GM18909 (cell line): ENCODE results near the gene IFNW1.
"Not testable (repeated sequence)": the region's sequence is repeated elsewhere in the genome, so short reads cannot be mapped to it uniquely, and the experiment has no call there.

Experiments used
- ATAC-seq: cut with Tn5 transposase; IDR thresholded peaks from one replicate; pipeline ENCODE4 v1.9.1; 2021; ENCODE audit warnings: mild to moderate bottlenecking; ENCODE audit not compliant: unreplicated experiment, poor library complexity

IFNW1 gene

GRCh38 chr9:21141427-21141882 is at the start of gene IFNW1:
Gene IFNW1 (minus strand): TSS chr9:21141832. CDS start chr9:21141570, 262 bp downstream.
- peak; percentile 75 for ATAC-seq

GRCh38 chr9:21187487-21187886 is 45.9 kb upstream of the IFNW1 start, which contains the start of gene IFNA4:
Gene IFNA4 (minus strand): TSS chr9:21187587. CDS start chr9:21187531, 56 bp downstream.
- ATAC-seq = not testable (repeated sequence)

- ATAC-seq = peak; percentile 97
Observed at GRCh38 chr9:21182810-21183736, 41.4 kb upstream of the IFNW1 start.

GRCh38 chr9:21174671-21175070 is 33.0 kb upstream of the IFNW1 start:
- ATAC-seq = no peak

- ATAC-seq = no peak
Observed at GRCh38 chr9:21172156-21172555, 30.5 kb upstream of the IFNW1 start.

DNA sequence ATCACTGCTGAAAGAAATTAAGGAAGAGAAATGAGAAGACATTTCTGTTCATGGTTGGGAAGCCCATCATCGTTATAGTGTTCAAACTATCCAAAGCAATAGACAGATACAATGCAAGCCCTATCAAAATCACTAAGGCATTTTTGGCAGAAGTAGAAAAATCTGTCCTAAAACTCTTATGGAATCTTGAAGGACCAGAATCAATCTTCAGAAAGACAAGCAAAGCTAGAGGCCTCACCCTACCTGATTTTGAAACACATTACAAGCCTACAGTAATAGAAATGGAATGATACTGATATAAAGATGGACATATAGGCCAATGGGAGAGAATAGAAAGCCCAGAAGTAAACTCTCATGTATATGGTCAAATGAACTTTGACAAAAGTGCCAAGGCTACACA is 29.7 kb upstream of the IFNW1 start:
- ATAC-seq = no peak

- ATAC-seq = not testable (repeated sequence)
Observed at GRCh38 chr9:21166560-21166959, 24.9 kb upstream of the IFNW1 start, which contains the start of gene IFNA21. Gene IFNA21 (minus strand): TSS chr9:21166660. CDS start chr9:21166612, 48 bp downstream.

GRCh38 chr9:21165516-21165915 is 23.9 kb upstream of the IFNW1 start:
- no peak for ATAC-seq

DNA sequence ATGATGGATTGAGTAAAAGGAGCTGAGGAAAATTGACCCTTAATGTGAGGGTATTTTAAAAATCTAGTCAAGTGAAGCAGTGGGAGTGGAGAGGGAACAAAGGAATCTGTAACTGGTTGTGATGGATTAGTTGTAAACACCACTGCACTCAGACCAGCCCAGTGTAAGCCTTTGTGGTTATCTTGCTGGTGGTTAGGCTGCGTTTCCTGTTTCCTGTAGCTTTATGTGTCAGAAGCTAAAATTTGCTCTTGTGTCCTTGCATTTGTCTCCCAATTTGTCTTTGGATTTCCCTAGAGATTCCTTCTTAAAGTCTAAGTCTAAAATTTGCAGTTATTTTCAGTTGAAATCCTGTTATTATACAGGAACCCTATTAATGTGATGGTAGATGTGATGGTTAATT is 18.5 kb upstream of the IFNW1 start:
- peak; percentile 97 for ATAC-seq

DNA sequence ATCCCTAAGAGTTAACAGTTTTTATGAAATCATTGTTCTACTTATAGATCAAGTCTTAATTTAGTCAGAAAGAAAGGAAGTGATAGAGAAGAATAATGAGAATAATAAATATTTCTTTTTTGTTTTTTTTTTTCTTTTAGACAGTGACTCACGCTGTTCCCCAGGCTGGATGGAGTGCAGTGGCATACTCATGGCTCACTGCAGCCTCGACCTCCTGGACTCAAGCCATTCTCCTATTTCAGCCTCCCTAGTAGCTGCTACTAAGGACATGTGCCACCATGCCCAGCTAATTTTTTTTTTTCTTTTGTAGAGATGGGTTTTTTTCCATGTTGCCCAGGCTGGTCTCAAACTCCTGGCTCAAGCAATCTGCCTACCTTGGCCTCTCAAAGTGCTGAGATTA is 13.9 kb upstream of the IFNW1 start:
- ATAC-seq = no peak

GRCh38 chr9:21154018-21154608 is 12.5 kb upstream of the IFNW1 start:
- peak; percentile 89 for ATAC-seq

DNA sequence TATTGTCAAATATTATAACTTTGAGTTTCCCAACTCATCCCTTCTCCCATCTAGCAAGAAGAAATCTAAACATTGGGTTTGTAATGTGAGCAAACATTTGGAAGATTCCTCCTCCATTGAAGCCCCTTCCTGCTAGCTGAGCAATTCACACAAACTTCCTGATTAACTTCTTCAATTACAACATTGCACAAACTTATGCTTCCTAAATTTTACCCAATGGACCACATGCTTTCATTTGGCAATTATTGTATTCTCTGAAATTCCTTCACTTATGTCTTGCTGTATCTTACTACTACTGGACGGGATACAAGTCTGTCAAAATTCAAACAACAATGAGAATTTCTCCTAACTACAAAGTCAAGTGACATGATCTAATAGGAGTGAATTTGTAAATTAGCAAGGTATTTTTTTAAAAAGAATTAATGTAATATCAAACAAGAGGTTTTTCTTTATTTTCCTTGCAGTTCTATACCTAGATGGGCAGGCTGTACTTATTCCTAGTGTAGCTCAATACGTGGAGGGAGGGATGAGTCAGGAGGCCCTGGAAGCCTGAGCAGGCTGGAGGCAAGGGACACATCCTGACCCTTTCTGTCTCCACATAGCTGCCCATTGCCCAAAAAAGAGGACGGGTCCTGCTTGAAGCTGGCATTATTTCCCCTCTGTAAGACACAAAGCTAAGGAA is 11.8 kb upstream of the IFNW1 start:
- peak; percentile 32 for ATAC-seq

DNA sequence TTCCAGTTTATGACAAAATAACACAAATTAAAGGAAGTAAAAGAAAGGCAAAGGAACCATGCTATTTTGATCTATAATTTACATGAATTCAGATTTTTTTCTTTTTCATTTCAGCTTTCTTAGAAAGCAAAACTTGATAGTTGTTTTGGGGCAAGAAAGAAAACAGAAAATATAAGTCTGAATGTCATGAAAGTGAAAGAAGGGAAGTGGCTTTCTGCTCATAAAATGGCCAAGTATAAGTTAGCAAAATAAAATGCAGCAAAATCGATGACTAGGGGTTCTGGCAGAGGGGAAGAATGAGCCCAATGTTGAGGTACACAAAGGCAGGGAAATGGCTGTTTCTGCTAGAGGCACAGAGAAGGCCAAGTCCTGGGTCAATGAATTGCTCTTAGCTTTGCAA is 3.0 kb upstream of the IFNW1 start:
- ATAC-seq = peak; percentile 62

DNA sequence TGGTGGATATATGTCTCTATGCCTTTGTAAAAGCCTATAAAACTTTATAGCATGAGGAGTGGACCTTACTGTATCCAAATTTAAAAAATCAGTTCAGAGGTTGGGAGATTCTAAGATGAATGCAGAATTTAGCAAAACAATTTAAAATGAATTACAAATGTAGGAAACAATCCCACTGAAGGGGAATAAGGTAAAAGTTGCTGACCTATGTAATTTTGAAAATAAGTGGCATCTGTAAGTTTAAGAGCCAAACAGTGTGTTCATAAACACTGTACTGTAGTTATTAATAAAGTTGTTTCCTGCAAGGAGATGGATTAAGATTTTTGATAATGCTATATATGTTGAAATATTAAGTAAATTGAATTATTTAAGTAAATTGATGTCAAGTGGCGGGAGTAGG is 4.6 kb downstream of the IFNW1 start:
- ATAC-seq = no peak

DNA sequence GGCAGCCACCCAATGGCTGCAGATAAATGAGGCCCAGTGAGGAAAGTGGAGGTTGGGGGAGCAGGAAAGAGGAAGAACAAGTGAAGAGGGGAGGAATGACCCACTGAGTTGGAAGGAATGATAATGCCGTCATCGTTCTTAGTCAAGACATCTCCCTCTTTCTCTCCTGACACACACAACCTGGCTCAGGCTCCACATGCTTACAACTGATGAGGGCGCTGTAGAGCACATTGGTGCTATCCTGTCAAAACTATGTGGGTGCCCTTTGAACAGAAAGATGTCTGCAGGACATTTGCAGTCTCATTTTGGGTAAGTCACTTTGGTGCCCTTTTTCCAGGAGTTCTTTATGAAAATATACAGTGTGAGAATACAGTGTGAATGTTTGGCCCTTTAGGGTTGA is 5.9 kb downstream of the IFNW1 start:
- ATAC-seq = no peak

- not testable (repeated sequence) for ATAC-seq
Observed at GRCh38 chr9:21128186-21128585, 13.4 kb downstream of the IFNW1 start.

- ATAC-seq = peak; percentile 76
Observed at GRCh38 chr9:21121595-21122251, 19.9 kb downstream of the IFNW1 start.

DNA sequence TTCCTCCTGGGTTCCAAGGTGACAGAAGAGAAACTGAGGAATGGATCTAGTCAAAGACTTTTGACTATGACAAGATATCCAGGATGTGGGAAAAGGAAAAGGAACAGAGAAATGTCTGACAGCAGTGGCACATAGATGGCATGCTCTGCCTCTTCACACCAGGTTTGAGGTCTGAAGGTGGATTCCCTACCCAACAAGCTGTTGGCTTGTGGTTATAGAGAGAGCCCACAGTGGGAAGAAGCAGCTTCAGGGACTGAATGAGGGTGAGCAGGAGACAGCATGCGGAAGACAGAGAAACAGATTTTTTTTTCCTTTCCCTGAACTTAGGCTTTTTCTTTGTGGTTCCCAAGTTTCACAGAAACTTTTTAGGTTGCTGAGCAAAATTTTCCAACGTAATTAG is 20.6 kb downstream of the IFNW1 start:
- peak; percentile 73 for ATAC-seq

- no peak for ATAC-seq
Observed at GRCh38 chr9:21119093-21119770, 22.4 kb downstream of the IFNW1 start.

- no peak for ATAC-seq
Observed at GRCh38 chr9:21114311-21114710, 27.3 kb downstream of the IFNW1 start.
